IPS-NIHi7 (cell line): ENCODE results near the gene TAF11L8.
A peak's percentile ranks its signal among the peaks of the same experiment; 100 is the strongest.
"Not testable (repeated sequence)": the region's sequence is repeated elsewhere in the genome, so short reads cannot be mapped to it uniquely, and the experiment has no call there.

Experiments used
- DNase-seq: peaks from one replicate; pipeline ENCODE4 v3.0.0; 2012; ENCODE audit warnings: mixed read lengths; ENCODE audit errors: extremely low spot score

Gene TAF11L8

GRCh38 chr5:17590860-17591259 lies at the start of gene TAF11L8:
Gene TAF11L8 (minus strand): TSS chr5:17590960.
- DNase-seq = not testable (repeated sequence)

DNA sequence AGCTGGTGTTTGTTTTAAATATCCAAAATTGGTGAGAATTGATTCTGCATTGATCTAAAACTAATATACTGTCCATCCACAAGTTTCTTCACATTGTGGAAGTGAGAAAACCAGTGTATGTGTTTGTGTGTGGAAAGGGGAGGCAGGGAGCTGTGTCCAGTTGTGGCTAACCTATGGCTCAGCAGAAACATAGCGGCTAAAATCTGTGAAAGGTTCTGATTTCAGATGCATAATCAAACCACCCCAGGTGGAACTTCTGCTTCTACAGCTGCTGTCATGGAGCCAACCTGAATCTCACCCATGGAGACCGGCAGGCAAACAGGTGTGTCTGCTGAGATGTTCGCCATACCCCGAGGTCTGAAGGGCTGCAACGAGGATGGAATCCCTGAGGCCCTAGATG lies 43.4 kb upstream of the TAF11L8 start, which contains the start of gene TAF11L14:
Gene TAF11L14 (plus strand): TSS at position 301 of the 400 bp plus-strand sequence.
- DNase-seq = no peak

DNA sequence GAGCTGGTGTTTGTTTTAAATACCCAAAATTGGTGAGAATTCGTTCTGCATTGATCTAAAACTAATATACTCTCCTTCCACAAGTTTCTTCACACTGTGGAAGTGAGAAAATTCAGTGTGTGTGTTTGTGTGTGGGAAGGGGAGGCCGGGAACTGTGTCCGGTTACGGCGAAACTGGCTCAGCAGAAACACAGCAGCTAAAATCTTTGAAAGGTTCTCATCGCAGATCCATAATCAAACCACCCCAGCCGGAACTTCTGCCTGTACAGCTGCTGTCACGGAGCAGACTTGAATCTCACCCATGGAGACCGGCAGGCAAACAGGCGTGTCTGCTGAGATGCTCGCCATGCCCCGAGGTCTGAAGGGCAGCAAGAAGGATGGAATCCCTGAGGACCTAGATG lies 41.0 kb upstream of the TAF11L8 start, which contains the start of gene TAF11L13:
Gene TAF11L13 (plus strand): TSS at position 301 of the 400 bp plus-strand sequence.
- DNase-seq = not testable (repeated sequence)

DNA sequence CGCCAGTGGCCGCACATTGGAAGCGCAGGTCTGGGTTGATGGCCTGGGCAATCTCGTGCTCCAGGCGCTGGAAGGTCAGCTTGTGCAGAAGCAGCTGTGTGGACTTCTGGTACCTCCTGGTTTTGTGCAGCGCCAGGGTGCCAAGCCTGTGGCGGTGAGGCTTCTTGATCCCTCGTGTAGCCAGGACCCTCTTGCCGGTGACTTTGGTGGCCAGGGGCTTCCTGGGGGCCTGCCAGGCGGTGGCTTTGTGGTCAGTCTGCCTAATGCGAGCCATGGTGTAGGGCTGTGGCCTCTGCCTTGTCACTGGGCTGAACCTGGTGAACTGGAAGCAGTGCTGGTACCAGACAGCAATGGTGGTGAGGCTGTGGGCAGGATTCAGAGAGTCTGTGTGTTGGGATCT lies 34.9 kb upstream of the TAF11L8 start:
- no peak for DNase-seq

- peak; percentile 63 for DNase-seq
These were observed 29.9 kb upstream of the TAF11L8 start for GRCh38 chr5:17620627-17621026.

DNA sequence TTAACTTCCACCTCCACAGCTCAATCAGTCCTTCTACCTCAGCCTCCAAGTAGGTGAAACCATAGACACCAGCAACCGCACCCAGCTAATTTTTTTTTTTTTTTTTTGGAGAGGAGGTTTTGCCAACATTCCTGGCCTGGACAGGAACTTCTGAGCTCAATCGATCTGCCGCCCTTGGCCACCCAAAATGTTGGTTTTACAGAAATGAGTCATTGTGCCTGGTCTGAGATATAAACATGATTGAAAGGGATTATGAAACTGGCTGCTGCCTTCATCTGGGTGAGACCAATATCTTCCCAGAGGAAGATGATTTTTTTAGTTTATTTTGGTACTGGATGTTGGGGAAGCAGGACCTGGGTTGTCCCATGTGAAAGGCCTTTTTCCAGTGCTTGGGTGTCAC lies 28.6 kb upstream of the TAF11L8 start:
- no peak for DNase-seq

GRCh38 chr5:17614872-17615605 lies 24.3 kb upstream of the TAF11L8 start:
- DNase-seq = no peak

- not testable (repeated sequence) for DNase-seq
These were observed 19.3 kb upstream of the TAF11L8 start, which contains the start of gene TAF11L12 for GRCh38 chr5:17610092-17610491. Gene TAF11L12 (plus strand): TSS chr5:17610392.

DNA sequence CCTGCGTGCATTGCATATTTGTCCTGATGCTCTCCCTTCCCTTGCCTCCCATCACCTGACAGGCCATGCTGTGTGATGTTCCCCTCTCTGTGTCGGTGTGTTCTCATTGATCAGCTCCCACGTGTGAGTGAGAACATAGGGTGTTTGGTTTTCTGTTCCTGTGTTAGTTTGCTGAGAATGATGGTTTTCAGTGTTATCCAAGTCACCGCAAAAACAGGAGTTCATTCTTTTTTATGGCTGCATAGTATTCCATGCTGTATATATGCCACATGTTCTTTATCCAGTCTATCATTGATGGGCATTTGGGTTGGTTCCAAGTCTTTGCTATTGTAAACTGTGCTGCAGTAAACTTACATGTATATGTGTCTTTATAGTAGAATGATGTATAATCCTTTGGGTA lies 16.7 kb upstream of the TAF11L8 start:
- not testable (repeated sequence) for DNase-seq

DNA sequence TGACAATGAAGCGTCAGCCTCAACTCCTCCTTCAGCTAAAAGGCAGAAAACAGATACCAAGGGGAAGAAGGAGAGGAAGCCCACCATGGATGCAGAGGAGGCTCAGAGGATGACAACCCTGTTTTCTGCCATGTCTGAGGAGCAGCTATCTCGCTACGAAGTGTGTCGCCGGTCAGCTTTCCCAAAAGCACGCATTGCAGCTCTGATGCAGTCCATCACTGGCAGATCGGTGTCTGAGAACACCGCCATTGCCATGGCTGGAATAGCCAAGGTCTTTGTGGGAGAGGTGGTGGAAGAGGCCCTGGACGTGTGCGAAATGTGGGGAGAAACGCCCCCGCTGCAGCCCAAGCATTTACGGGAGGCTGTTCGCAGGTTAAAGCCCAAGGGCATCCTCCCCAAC lies 14.2 kb upstream of the TAF11L8 start:
- DNase-seq = no peak

DNA sequence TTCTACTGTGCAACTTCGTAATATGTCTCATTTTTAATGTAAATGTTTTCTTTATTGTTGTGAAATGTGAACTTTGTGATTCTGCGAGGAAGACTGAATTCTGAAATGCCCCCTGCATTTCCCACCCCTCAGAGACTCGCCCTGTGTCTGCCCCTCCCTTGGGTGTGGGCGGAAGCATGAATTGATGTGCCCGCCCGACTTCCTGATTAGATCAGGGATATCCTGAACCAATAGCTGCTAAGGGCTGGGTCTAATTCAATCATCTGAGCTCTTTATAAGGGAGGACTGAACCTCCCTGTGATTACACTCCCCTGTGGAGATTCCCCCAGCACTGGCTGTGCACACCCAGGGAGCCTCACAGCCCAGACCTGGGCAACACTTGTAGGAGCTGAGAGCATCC lies 13.1 kb upstream of the TAF11L8 start, which contains the start of gene TAF11L11:
Gene TAF11L11 (plus strand): TSS at position 304 of the 400 bp plus-strand sequence.
- not testable (repeated sequence) for DNase-seq

DNA sequence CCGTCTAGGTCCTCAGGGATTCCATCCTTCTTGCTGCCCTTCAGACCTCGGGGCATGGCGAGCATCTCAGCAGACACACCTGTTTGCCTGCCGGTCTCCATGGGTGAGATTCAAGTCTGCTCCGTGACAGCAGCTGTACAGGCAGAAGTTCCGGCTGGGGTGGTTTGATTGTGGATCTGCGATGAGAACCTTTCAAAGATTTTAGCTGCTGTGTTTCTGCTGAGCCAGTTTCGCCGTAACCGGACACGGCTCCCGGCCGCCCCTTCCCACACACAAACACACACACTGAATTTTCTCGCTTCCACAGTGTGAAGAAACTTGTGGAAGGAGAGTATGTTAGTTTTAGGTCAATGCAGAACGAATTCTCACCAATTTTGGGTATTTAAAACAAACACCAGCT lies 7.0 kb upstream of the TAF11L8 start, which contains the start of gene TAF11L10:
Gene TAF11L10 (minus strand): TSS at position 101 of the 400 bp plus-strand sequence.
- DNase-seq = not testable (repeated sequence)

- DNase-seq = not testable (repeated sequence)
These were observed 3.5 kb upstream of the TAF11L8 start, which contains the start of gene TAF11L9 for GRCh38 chr5:17594255-17594654. Gene TAF11L9 (minus strand): TSS chr5:17594394.

GRCh38 chr5:17585658-17586057 lies 5.1 kb downstream of the TAF11L8 start, which contains the start of gene TAF11L7:
Gene TAF11L7 (minus strand): TSS chr5:17585758.
- DNase-seq = not testable (repeated sequence)
